ENCODE measurements around the gene CAB39. TPM values are rescaled to one million over a fixed set of nuclear protein-coding genes. Genes with fewer than 3 reads are reported as not detected.

CAB39 gene
- total and polyA plus RNA-seq, 2 donors (not counting 1 experiment from before 2014, with no cell fraction given): 51.1 to 72.3 TPM

- H3K9me3 ChIP-seq (ENCODE audit: control insufficient read depth, insufficient read depth, low read depth, low read length): no peaks in the 10 kb centered on the region
- DNase-seq (ENCODE audit: low read depth in 2 of 2): no peak
- H3K4me3 ChIP-seq (replicated peaks in 1 of 4; ENCODE audit: control extremely low read depth in 1 of 4, insufficient read depth in 1 of 4, low read depth in 3 of 4, low read length in 4 of 4): no peak overlapping the region
- H3K36me3 ChIP-seq (ENCODE audit: control insufficient read depth, insufficient read depth, low read length): no peaks in the 10 kb centered on the region
- H3K4me1 ChIP-seq (ENCODE audit: control insufficient read depth, extremely low read depth, insufficient read depth, low read length): no peaks in the 10 kb centered on the region
- no peak overlapping the region for H3K4me2 ChIP-seq (ENCODE audit: extremely low read depth, insufficient read depth, low read length)
- H3K27ac ChIP-seq (ENCODE audit: insufficient read depth, low read length): no peak overlapping the region
- H4K20me1 ChIP-seq (ENCODE audit: control insufficient read depth, extremely low read depth, insufficient read depth, low read length): no peaks in the 10 kb centered on the region
- TF ChIP-seq EZH2 (IDR thresholded peaks at IDR 0.05; ENCODE audit: low read length, missing control alignments) (no peak), CTCF (conservative IDR thresholded peaks at IDR 0.05 in 1 of 2, IDR thresholded peaks at IDR 0.05 in 1 of 2; ENCODE audit: low read depth in 1 of 2, low read length in 2 of 2) (no peak)
- H3K79me2 ChIP-seq (ENCODE audit: control insufficient read depth, insufficient read depth, low read length): no peaks in the 10 kb centered on the region
- H2AFZ ChIP-seq (ENCODE audit: low read length): no peak overlapping the region
- H3K9ac ChIP-seq (ENCODE audit: insufficient read depth, low read length): no peak overlapping the region
- no peaks in the 10 kb centered on the region for H3K27me3 ChIP-seq (ENCODE audit: control insufficient read depth, insufficient read depth, low read length)
Measured at GRCh38 chr2:230703514-230703913, 9.1 kb upstream of the CAB39 start.

DNA sequence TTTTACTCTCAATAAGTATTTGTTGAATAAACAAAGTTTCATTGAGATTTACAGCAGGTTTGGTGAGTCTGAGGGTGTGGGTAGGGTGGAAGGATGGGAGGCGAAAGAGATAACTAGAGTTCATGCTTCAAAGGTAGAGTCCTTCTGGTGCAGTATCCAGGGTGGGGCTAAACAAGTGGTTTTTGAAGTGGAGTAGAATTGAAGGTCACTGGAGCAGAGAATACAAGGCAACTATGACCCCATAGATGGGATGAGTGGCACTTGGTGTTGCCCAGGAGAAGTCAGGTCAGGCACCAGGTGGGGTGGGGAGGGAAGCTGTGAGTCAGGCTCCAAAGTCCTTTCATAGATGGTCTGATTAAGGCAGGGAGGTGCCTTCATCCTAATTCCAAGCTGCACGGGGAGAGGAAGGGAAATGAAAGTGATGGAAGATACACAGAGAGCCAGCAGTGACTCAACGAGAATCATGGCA is 6.6 kb upstream of the CAB39 start:
- H3K36me3 ChIP-seq (ENCODE audit: control insufficient read depth, insufficient read depth, low read length): no peaks in the 10 kb centered on the region
- H3K4me2 ChIP-seq (ENCODE audit: extremely low read depth, insufficient read depth, low read length): no peak overlapping the region
- no peaks in the 10 kb centered on the region for H4K20me1 ChIP-seq (ENCODE audit: control insufficient read depth, extremely low read depth, insufficient read depth, low read length)
- H3K9ac ChIP-seq (ENCODE audit: insufficient read depth, low read length): no peak overlapping the region
- TF ChIP-seq CTCF (conservative IDR thresholded peaks at IDR 0.05 in 1 of 2, IDR thresholded peaks at IDR 0.05 in 1 of 2; ENCODE audit: low read depth in 1 of 2, low read length in 2 of 2) (no peak), EZH2 (IDR thresholded peaks at IDR 0.05; ENCODE audit: low read length, missing control alignments) (no peak)
- H3K27ac ChIP-seq (ENCODE audit: insufficient read depth, low read length): no peak overlapping the region
- H3K4me3 ChIP-seq (replicated peaks in 1 of 4; ENCODE audit: control extremely low read depth in 1 of 4, insufficient read depth in 1 of 4, low read depth in 3 of 4, low read length in 4 of 4): no peak overlapping the region
- H3K27me3 ChIP-seq (ENCODE audit: control insufficient read depth, insufficient read depth, low read length): no peaks in the 10 kb centered on the region
- no peak for DNase-seq (ENCODE audit: low read depth in 2 of 2)
- no peak overlapping the region for H2AFZ ChIP-seq (ENCODE audit: low read length)
- H3K4me1 ChIP-seq (ENCODE audit: control insufficient read depth, extremely low read depth, insufficient read depth, low read length): no peaks in the 10 kb centered on the region
- H3K79me2 ChIP-seq (ENCODE audit: control insufficient read depth, insufficient read depth, low read length): no peaks in the 10 kb centered on the region
- H3K9me3 ChIP-seq (ENCODE audit: control insufficient read depth, insufficient read depth, low read depth, low read length): no peaks in the 10 kb centered on the region

DNA sequence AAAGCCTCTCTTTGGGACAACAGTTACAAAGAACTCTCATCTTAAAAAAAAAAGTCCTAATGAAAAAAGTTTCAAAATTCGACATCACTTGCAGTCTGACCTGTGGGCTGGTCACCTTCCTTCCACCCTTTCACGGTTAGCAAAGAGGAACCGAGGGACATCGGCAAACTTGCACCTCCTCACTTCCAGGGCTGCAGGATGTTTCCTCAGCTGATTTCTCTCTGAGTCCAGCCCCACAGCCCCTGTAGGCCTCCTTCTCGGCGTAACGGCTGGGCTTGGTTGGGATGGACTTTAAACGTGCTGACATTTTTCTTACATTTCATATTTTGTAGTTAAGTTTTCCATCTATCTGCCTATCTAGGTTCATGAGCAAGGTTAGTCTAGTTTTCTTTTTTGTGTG is 5.7 kb upstream of the CAB39 start:
- Histone ChIP-seq H3K9me3 (ENCODE audit: control insufficient read depth, insufficient read depth, low read depth, low read length) (no peaks in the 10 kb centered on the region), H4K20me1 (ENCODE audit: control insufficient read depth, extremely low read depth, insufficient read depth, low read length) (no peaks in the 10 kb centered on the region), H3K27me3 (ENCODE audit: control insufficient read depth, insufficient read depth, low read length) (no peaks in the 10 kb centered on the region), H3K36me3 (ENCODE audit: control insufficient read depth, insufficient read depth, low read length) (no peaks in the 10 kb centered on the region), H3K27ac (ENCODE audit: insufficient read depth, low read length) (no peak overlapping the region), H3K4me3 (replicated peaks in 1 of 4; ENCODE audit: control extremely low read depth in 1 of 4, insufficient read depth in 1 of 4, low read depth in 3 of 4, low read length in 4 of 4) (no peak overlapping the region), H3K4me1 (ENCODE audit: control insufficient read depth, extremely low read depth, insufficient read depth, low read length) (no peaks in the 10 kb centered on the region), H3K9ac (ENCODE audit: insufficient read depth, low read length) (no peak overlapping the region), H2AFZ (ENCODE audit: low read length) (no peak overlapping the region), H3K79me2 (ENCODE audit: control insufficient read depth, insufficient read depth, low read length) (no peaks in the 10 kb centered on the region), H3K4me2 (ENCODE audit: extremely low read depth, insufficient read depth, low read length) (no peak overlapping the region)
- DNase-seq (ENCODE audit: low read depth in 2 of 2): no peak
- no peak for TF ChIP-seq EZH2 (IDR thresholded peaks at IDR 0.05; ENCODE audit: low read length, missing control alignments)
- no peak for TF ChIP-seq CTCF (conservative IDR thresholded peaks at IDR 0.05 in 1 of 2, IDR thresholded peaks at IDR 0.05 in 1 of 2; ENCODE audit: low read depth in 1 of 2, low read length in 2 of 2)

All from fibroblast of lung (primary cell).